Measurements from ENCODE around the gene RBM20.
A peak's percentile ranks its signal among the peaks of the same experiment; 100 is the strongest.
"Not testable (repeated sequence)": the region's sequence is repeated elsewhere in the genome, so short reads cannot be mapped to it uniquely, and the experiment has no call there.

RBM20 gene

DNA sequence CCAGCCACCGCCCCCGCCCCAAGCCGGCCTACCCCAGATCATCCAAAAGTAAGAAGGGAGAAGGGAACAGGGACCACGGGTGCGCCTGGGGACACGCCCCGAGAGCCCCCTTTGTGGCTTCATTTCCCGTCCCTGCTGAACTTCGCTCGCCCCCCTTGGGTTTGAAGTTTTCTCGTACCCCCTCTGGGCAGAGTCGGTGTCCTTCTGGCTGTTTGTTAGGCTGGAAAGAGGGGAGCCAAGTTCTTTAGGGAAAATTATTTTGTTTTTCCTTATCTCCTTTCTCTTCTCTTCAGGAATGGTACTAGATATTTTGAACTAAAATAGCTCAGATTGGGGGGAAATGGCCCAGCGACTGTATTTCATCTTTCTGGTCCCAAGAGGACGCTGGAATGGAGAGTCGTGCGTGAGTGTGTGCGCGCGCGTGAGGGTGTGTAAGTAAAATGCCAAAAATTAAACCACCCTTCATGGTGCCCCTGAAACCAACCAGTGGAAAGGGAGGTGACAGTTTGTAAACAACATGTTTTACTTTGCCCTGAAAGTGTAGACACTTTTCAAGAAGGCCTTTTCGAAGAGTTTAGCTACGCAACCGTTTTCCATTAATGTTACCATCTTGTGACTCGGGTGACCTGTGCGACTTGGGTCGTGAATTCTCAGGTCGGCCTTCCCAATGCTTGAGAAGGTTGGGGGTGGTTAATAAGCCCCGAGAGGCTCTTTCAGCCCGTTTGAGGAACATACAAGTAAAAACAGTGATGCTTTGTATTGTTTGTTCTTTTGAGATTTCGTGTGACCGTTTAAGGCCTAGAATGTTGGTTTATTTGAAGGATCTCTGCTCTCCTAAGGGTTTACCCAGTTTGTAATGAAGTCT, 694 bp downstream of the RBM20 start:
- DNase-seq = no peak
- in situ Hi-C loops (cut with MboI; ENCODE audit: low pct_unique_long_range_greater_than_20kb, low sequenced_read_pairs) = no loop called here

DNA sequence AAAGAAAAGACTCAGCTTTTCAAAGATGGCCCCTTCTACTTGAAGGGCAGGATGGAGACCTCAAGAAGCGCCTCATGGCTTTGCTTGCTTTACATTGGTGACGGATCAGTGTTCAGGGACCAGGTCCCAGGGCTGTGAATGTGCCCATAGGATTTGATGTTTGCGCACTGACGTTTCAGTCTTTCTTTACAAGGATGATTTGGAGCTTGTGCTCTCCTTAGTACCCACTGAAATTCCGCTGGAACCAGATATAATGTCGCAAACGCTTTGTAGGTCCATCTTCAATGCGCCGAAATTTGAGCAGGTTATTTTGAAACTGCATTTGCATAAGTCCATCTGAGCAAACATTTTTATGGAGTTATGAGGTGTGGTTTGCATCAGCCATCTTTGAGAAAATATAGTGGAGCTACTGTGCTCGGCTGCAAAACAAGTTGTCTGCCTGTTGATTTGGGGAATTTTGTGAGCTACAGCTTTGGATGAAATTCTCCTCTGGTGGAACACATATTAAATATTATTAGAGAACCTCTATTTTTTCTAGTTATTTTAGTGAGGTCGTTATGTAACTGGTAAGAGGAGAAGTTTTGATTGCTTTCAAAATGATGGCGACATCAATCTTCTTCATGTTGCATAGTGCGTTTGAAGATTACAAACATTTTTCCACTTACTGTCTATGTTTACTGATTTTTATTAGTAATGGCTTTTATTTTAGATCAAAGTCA, 2.4 kb downstream of the RBM20 start:
- in situ Hi-C loops (cut with MboI; ENCODE audit: low pct_unique_long_range_greater_than_20kb, low sequenced_read_pairs) = no loop called here
- no peak for DNase-seq

DNA sequence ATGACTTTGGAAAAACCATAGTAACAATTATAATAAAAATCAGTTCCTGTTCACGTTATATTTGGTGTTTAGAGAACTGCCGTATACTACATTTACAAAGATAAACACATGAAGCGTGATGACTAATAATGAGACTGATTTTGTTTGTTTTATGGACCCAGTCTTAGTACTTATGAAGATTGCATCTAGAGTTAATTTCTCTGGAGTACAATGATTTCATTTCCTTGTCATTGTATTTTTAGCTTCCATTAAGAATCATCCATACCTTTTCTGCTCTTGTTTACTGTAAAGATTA, 2.9 kb downstream of the RBM20 start:
- in situ Hi-C loops (cut with MboI; ENCODE audit: low pct_unique_long_range_greater_than_20kb, low sequenced_read_pairs) = no loop called here
- no peak for DNase-seq

- in situ Hi-C loops (cut with MboI; ENCODE audit: low pct_unique_long_range_greater_than_20kb, low sequenced_read_pairs) = no loop called here
- DNase-seq = no peak
Observed at GRCh38 chr10:110648692-110649346, 4.7 kb downstream of the RBM20 start.

GRCh38 chr10:110649347-110650264, 5.5 kb downstream of the RBM20 start:
- DNase-seq = no peak
- in situ Hi-C loops (cut with MboI; ENCODE audit: low pct_unique_long_range_greater_than_20kb, low sequenced_read_pairs) = no loop called here

GRCh38 chr10:110650265-110650668, 6.1 kb downstream of the RBM20 start:
- no peak for DNase-seq
- in situ Hi-C loops (cut with MboI; ENCODE audit: low pct_unique_long_range_greater_than_20kb, low sequenced_read_pairs) = no loop called here

- in situ Hi-C loops (cut with MboI; ENCODE audit: low pct_unique_long_range_greater_than_20kb, low sequenced_read_pairs) = no loop called here
- peak; percentile 27 for DNase-seq
Observed at GRCh38 chr10:110651044-110651958, 7.2 kb downstream of the RBM20 start.

- DNase-seq = no peak
- in situ Hi-C loops (cut with MboI; ENCODE audit: low pct_unique_long_range_greater_than_20kb, low sequenced_read_pairs) = no loop called here
Observed at GRCh38 chr10:110652475-110653118, 8.5 kb downstream of the RBM20 start.

DNA sequence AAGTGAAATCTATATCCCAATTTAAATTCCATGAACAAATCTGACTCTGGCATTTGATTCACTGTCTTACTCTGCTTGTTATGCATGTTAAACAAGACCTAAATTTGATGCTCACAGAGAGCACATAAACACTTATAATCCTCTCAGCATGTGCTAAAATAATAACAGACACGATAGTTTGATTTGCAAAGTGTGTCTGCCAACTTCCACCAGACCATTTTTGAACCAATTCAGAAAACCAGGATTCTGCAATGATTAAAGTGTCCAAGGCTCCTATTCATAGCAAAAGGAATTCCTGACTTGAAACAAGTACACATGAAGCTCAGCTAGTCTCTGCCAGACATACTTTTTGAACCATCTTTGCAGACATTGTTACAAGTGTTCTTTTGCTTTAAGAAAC, 11.2 kb downstream of the RBM20 start:
- in situ Hi-C loops (cut with MboI; ENCODE audit: low pct_unique_long_range_greater_than_20kb, low sequenced_read_pairs) = no loop called here
- DNase-seq = no peak

- in situ Hi-C loops (cut with MboI; ENCODE audit: low pct_unique_long_range_greater_than_20kb, low sequenced_read_pairs) = no loop called here
- no peak for DNase-seq
Observed at GRCh38 chr10:110656612-110657011, 12.5 kb downstream of the RBM20 start.

DNA sequence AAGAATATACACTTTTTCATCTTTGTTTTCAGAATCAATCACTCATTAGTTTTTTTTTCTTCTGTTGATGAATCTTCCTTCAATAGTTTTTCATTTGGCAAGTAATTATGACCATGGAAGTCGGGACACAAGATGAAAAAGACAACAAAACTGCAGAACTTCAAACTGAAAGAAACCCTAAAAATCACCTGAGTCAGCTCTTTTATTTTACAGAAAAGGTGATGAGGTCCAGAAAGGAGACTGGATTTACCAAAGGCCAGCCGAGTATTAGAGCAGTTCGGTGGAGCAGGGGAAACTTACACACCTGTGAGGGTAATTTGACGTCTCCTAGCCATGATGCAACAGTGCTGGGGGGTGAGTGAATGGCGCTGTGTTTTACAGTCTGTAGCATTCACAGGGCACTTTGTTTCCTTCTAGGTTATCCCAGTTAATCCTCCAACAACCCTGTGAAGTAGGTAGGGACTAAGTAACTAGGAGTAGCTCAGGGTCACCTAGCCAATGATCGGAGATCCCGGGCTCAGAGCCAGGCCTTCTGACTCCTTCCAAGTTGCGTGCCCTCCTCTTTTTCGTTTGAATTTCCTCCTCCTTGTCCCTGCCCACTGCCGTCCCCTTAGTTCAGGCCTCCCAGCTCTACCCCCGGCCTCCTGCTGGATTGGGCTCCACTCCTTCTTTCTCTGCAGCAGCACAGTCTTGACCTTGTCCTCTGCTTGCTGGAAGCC, 14.0 kb downstream of the RBM20 start:
- in situ Hi-C loops (cut with MboI; ENCODE audit: low pct_unique_long_range_greater_than_20kb, low sequenced_read_pairs) = no loop called here

DNA sequence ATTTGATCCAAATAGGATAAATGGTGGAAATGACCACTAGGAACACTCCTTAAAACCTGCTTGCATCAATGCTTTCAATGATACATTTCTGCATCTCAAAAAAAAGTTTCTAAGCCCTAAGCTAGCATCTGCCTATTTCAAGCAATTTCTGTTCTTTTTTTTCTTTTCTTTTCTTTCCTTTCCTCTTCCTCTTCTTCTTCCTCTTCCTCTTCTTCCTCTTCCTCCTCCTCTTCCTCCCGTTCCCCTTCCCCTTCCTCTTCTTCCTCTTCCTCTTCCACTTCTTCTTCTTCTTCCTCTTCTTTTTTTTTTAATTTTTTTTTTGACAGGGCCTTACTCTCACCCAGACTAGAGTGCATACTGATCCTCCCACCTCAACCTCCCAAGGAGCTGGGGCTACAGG, 15.4 kb downstream of the RBM20 start:
- in situ Hi-C loops (cut with MboI; ENCODE audit: low pct_unique_long_range_greater_than_20kb, low sequenced_read_pairs) = no loop called here
- no peak for DNase-seq

More for the DNA sequence above, 14.0 kb downstream of the RBM20 start:
- DNase-seq = no peak

GRCh38 chr10:110660289-110660688, 16.2 kb downstream of the RBM20 start:
- DNase-seq; in situ Hi-C loops (cut with MboI; ENCODE audit: low pct_unique_long_range_greater_than_20kb, low sequenced_read_pairs): not testable (repeated sequence)

- in situ Hi-C loops (cut with MboI; ENCODE audit: low pct_unique_long_range_greater_than_20kb, low sequenced_read_pairs) = no loop called here
- no peak for DNase-seq
Observed at GRCh38 chr10:110661292-110661691, 17.2 kb downstream of the RBM20 start.

DNA sequence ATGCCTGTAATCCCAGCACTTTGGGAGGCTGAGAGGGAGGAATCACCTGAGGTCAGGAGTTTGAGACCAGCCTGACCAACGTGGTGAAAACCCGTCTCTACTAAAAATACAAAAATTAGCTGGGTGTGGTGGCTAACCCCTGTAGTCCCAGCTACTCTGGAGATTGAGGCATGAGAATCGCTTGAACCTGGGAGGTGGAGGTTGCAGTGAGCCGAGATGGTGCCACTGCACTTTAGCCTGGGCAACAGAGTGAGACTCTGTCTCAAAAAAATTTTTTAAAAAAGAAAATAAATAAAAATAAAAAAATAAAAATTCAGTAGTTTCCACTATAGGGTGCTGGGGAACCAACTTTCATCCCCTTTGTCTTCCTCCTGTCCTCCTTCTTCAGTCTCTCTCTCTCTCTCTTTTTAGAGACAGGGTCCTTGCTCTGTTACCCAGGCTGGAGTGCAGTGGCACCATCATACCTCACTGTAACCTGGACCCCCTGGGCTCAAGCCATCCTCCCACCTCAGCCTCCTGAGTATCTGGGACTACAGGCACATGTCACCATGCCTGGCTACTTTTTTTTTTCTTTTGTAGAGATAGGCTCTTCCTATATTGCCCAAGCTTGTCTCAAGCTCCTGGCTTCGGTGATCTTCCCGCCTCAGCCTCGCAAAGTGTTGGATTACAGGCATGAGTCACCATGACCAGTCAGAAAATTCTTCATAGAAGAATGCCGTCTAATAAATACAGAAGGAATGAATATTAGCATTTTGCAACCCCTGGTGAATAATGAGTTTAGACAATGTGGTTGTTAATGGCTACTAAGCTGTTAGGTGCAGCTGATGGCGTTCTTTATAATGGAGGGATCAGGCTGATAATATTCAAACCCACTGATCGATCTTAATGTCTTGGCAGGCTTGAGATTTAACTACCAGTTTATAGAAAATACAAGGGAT, 20.6 kb downstream of the RBM20 start:
- DNase-seq = no peak
- in situ Hi-C loops (cut with MboI; ENCODE audit: low pct_unique_long_range_greater_than_20kb, low sequenced_read_pairs) = no loop called here

GRCh38 chr10:110666259-110666658, 22.1 kb downstream of the RBM20 start:
- DNase-seq; in situ Hi-C loops (cut with MboI; ENCODE audit: low pct_unique_long_range_greater_than_20kb, low sequenced_read_pairs): not testable (repeated sequence)
